Measurements from ENCODE around the gene PRSS21.

PRSS21 gene

DNA sequence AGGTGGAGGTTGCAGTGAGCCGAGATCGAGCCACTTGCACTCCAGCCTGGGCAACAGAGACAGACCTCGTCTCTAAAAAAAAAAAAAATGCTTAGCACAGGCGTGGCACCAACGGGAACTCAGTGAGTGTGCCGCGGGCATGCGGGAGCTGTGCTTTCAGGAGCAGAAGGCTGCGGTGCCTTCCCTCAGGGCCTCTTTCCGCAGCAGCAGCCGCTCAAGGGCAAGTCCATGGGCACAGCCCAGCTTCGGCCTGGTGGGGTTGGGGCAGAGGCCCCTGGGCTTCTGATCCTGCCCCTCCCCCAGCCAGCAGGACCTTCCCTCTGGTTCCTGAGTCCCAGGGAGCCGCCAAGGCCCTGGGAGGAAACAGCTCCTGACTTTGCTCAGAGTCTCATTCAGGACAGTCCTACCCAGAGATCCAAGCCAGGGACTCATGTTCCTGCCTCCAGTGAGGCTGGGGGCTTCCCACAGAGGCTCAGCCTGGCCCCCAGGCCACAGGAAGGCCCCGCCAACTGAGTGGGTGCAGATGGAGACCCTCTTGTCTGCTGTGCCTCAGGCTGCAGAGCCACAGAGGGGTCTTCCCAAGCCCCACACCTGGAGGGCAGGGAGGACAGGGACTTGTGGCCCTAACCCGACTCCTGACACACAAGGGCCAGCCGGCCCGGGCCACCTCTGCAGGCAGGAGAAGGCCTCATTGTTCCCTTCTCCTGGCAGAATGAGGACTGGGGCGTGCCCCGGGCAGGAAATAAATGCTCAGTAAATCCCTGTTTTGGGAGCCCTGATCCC lies 9.7 kb downstream of the PRSS21 start:
- no peak for DNase-seq

DNA sequence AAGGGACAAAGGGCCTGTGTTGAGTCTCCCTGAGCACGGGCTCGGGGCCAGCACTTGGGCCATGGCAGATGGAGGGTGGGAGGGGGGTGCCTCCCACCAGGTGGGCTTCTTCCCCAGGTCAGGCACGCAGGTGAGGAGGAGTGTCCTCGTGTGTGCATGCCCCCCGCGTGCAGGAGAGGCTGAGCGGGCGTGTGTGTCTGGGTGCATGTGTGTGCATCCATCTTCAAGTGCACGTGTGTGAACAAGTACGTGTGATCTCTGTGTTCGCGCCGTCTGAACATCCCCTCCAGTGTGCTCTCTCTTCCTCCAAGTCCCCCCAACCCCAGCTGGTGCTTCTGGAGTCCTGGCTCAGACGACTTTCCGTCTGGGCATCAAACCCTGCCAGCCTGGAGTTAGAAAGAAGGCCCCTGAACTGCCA lies 10.3 kb downstream of the PRSS21 start:
- no peak for DNase-seq

DNA sequence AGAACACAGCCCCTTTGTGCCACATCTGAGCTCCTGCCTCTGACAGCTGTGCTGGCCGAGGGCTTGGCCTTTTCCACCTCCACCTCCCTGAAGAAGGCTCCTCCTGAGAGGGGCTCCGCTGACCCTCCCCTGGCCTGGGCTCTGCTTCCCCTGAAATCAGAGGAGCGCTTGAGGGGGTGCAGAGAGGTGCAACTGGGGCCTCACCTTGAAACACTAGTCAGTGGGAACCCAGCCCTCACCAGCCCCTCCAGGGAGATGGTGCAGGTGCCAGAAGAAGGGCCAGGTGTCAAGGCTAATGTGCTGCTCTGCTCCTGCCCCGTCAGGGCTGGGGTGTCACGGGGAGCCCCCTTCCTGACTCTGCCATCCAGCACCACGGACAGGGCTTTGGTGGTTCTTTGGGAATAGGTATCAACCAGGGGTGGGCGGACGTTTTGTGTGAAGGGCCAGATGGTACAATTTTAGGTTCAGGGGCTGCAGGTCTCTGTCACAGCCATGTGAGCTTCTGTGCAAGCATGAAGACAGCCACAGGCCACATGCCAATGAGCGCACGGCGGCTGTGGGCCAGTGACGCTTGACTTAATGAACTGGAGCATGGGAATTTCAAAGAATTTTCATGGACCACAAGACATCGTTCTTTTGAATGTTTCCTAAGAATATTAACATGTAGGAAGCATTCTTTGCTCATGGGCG lies 10.9 kb downstream of the PRSS21 start:
- DNase-seq, result peak; percentile 1

DNA sequence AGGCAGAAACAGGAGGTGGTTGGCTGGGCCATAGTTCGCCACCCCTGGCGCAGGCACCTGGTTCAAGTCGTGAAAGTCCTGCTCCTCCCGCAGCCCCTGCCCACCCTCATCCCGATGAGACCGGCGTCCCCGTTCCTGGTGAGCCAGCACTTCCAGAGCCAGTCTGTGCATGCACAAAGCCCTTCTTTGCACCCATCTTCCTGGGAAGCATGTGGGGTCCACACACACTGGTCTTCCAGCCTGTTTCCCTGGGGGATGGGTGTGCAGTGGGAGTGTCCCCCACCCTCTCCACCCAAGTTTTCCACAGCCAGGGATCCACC lies 11.4 kb downstream of the PRSS21 start:
- DNase-seq, result peak; percentile 0

DNA sequence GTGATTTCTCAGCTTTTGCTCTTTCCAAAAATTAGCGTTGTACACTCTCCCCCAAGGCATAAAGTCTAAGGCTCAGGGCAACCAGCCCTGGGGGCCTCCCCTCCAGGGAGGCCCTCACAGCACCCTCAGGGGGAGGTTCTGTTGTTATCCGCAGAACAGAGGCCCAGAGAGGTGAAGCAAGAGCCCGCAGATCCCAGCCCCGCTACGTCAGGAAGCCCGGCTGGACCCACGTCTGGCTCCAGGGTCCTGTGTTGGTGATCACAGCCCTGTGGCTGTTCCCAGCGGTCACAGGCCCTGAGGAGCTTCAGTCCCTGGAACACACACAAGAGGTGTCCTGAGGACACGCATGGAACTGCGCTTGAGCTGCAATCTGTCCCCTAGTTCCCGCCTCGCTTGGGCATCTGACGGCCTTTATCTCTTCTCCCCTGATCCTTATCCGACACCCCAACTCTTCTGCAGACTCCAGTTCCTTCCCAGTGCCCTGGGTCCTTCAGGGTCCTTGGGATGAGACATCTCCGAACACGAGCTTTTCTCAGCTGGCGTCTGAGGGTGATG lies 11.9 kb downstream of the PRSS21 start:
- DNase-seq, result peak; percentile 0

DNA sequence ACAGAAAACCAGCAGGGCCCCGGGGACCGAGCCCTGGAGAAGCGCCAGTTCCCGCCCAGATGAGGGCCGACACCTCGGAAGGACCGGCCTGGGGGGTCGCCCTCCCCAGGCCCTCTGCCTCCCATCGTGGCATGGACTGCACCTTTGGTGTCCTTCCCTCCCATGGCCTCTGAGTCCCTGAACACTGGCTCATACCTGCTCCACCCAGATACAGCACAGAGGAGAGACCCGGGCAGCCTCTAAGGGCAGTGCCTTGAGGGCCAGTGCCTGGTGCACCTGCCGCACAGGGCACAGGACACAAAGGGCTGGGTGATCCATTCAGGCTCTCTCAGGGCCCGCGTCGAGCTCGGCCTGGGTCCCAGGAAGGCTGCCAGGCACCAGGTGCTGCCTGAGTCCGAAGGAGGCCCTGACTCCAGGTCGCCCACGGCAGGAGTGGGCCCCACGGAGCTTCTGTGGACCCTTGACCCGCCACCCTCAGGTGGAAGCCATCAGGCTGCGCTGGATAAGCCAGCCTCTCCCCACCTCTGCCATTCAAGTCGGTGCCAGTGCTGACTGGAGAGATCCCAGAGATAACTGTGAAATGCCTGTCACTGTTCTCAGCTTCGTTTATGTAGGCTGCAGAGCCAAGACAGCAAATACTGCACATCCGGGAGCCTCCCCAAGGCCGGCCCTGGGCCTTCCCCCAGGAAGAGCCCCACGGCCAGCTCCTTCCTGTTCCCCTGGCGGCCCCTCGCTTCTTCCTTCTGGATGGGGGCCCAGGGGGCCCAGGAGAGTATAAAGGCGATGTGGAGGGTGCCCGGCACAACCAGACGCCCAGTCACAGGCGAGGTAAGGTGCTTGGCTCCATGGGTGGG lies 12.7 kb downstream of the PRSS21 start, which contains the start of gene ZG16B:
Gene ZG16B, plus strand, starts transcription at position 803 of the 854 bp plus-strand sequence. CDS start 139 bp downstream, outside the sequence.
- DNase-seq, result no peak

DNA sequence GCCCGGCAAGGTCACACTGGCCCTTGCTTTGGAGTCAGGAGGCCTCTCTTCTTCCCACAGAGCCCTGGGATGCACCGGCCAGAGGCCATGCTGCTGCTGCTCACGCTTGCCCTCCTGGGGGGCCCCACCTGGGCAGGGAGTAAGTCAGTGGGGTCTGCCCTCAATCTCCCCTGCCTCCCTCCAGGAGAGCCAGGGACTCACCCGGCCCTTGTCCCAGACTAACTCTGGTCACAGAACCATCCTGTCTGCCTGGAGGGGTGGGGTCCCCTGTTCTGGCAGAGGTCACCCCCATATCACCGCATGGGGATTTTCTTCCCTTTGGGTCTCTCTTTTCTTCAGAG lies 13.3 kb downstream of the PRSS21 start:
- no peak for DNase-seq

DNA sequence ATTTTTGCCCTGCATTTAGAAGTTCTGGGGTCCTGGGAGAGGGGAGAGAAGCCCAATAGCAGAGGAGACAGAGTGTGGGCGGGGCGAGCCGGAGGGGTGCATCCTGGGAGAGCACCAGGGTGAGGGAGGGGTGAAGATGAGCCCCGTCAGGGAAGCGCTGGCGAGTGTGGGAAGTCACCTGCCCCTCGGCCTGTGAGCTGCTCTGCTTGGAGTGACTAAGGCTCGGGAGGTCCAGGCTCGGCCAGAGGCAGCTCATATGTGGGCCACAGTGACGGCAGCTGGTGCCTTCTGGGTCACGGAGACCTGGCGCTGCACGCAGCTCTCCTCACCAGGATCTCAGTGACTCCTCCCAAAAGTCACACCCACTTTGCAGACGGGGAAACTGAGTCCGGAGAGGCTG lies 14.2 kb downstream of the PRSS21 start:
- no peak for DNase-seq

DNA sequence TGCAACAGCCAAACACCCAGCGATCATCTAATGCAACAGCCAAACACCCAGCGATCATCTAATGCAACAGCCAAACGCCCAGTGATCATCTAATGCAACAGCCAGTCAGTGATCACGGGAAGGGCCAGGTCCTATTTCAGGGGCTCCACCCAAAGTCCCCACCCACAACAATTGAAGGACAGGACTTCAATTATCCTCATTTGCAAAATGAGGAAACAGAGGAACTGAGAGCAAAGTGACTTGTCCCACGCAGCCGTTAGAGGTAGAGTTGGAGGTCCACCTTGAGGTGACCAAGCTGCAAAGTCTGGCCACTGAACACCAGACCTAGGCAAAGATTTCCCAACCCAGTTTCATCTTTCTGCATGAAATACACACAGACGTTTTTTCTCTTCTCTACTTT lies 16.7 kb downstream of the PRSS21 start:
- DNase-seq, result no peak

DNA sequence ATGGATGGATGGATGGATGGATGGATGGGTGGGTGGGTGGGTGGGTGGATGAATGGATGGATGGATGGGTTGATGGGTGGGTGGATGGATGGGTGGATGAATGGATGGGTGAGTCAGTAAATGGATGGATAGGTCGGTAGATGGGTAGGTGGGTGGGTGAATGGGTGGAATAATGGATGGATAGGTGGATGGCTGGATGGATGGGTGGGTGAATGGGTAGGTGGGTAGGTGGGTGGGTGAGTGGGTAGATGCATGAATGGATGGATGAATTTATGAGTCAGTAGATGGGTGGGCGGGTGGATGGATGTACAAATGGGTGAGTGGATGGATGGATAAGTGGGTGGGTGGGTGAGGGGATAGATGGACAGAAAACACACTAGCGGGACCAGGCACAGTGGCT lies 17.9 kb downstream of the PRSS21 start:
- DNase-seq, result no peak

DNA sequence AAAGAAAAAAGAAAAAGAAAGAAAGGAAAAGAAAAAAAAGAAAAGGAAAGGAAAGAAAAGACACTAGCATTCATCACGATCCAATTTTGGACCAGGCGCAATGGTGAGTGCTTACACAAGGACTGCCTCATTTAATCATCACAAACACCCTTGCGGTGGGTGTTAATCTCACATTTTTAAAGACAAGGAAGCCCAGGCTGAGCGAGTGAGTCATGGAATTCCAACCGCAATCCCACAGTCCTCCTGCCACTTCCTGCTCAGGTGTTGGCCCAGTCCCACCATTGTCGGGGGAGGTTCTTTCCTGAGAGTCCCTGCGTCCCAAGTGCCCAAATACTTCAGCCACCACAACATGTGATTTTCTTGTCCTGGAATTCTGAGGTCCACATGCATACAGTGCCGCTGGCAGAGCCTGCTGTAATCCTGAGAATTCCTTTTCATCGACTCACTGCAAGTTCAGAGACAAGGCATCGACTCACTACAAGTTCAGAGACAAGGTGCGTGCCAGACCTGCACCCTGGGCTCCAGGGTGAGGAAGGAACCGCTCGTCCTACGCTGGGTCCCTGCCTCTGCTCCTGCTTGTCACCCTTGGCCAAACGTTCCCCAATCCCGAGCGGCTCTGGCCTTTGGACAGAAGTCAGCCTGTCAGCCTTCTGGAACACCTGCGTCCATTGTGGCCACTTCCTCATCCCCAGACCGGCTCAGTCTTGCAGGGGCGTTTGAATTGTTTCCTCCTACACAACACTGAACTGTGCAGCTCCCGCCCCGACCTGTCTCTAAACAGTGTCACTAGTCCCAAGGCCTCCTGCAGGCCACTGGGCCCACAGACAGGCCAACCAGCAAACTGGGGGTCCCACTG lies 18.8 kb downstream of the PRSS21 start:
- DNase-seq, result peak; percentile 99

DNA sequence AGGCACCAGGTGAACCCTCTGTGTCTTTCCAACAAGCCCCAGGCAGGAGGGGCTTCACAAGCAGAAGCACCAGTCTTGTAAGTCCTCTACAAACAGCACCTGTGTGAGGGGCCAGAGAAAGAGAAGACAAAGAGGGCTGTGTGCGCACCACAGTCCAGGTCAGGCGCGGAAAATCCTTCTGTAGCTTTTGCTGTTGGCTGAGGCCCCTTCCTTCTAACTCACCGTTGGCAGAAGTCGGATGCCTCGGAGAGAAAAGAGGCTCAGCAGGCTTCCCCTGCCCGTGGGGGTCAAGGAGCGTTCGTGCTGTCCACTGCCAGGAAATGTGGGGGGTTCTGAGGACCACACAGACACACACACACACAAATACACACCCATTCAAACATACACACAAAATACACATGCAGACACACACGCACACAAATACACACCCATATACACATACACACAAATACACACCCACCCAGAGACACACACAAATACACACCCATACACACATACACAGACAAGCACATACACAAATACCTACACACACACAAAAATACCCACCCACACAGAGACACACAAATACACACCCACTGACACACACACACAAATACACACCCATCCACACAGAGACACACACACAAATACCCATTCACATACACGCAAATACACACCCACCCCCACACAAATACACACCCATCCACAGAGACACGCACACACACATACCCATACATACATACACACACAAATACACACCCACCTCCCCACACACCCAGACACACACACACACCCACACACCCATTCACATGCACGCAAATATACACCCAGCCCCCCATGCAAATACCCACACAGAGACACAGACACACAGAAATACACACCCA lies 19.8 kb downstream of the PRSS21 start:
- DNase-seq, result no peak

DNA sequence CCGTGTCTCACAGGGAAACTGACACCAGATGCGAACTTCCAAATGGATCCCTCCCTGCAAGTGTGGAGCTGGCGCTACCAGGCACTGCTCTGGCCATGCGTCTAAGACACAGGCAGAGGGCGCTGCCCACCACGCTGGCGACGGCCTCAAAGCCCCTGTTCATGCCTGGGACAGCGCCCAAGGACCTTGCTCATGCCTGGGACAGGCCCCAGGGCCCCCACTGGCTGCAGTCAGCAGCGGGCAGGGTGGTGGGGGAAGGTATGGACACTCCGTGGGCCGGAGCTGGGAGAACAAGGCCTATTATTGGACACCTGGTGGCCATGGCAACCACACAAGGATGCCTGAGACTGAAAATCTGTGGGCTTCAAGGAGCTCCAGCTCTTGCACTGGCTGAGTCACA lies 21.9 kb downstream of the PRSS21 start:
- DNase-seq, result no peak

DNA sequence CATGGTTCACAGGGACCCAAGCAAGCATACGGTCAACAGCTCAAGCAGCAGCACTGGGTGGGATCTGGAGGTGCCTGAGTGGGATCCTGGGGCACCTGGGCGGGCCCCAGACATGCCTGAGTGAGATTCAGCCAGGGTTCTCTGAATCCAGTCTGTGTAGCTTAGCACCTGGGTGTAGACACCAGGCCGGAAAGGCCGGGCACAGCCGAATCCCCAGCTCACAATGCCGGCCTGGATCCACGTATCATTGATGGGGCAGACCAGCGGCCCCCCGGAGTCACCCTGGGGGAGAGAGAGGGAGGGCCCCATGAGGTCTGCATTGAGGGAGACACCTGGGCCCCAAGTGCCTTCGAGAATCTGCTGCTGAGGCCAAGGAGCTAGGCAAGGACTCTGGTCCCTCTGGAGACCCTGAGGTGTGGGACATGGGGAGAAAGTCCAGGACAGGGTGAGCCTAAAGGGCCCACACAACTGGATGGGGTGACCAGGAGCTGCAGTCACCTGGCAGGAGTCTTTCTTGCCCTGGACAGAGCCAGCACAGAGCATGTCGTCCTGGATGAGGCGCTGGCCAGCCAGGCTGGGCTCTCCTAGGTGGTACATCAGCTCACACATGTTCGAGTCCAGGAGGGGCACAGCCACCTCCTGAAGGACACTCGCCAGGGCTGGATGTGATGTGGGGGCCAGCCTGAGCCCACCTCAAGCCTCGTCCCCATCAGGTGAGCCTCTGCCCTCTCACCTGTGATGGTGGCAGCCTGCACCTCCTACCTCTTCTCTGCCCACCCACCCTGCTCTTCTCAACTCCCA lies 22.8 kb downstream of the PRSS21 start:
- no peak for DNase-seq

DNA sequence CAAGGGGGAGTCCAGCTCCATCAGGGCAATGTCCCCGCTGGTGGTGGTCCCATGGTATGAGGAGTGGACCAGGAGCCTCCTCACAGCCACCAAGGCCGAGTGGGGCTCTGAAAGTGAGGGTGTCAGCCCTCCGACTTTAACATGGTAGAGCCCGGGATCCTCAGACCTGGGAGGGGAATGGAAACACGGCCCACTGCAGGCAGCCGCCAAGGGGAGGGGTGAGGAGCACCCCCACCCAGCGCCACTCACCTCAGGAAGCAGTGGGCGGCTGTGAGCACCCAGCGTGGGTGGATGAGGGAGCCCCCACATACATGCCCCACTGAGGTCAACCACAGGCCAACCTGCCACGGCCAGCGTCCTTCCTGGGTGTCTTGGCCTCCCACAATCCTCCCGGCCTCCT lies 23.9 kb downstream of the PRSS21 start:
- no peak for DNase-seq

DNA sequence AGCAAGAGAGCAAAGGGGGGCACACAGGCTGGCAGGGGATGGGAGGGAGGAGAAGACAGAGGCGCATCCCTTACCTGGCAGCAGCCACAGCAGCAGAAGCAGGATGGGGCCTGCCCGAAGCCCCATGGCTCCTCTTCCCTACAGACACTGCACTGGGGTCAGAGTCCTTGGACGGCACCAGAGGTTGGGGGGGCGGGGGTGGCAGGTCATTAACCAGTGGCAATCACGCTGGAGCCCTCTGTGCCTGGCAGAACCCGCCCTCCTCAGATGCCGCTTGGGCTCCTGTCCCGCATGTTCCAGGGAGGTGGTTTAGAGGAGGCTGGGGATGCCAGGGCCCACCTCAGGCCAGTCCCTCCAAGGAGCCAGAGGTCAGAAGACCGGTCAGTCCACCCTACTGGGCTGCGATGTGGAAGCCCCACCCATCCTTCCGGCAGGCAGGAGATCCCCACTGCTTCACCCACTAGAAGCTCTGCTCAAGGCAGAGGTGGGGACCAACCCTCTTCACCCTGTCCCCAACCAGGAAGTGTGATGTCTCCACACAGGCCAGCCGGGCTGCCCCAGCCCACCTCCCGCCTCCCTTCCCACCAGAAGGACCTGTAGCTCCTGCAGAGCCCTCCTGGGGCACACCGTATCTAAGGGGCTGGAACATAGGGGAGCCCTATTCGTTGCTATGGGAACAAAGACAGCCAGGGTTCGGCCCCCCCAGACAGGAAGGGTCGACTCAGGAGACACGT lies 24.7 kb downstream of the PRSS21 start:
- DNase-seq, result no peak

DNA sequence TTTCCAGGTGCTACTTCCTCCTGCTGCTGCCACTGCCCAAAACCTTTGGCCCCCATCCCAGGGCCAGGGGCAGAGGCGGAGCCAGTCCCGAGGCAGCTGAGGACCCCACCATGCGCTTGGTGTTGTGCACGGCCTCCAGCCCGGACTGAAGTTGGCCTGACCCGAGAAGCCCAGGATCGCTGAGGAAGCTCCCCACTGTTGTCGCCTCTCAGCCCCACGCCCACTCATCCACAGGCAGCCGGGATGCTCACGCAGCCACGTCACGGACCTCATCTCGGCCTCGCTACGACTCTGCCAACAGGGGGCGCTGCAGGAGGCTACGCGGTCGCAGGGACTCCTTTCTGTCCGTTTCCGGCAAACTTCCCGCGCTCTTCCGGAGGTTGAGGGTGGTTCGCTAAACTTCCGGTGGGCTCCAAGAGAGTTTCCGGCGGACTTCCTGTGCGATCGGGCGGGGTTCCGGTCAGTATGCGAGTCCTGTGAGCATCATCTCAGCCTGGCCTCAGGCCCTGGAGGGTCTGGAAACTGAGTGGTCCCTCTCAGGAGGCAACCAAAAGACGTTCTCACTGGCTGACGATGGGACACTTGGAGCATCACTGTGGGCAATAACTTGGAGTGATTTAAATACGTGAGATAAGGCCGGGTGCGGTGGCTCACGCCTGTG lies 25.4 kb downstream of the PRSS21 start:
- no peak for DNase-seq

DNA sequence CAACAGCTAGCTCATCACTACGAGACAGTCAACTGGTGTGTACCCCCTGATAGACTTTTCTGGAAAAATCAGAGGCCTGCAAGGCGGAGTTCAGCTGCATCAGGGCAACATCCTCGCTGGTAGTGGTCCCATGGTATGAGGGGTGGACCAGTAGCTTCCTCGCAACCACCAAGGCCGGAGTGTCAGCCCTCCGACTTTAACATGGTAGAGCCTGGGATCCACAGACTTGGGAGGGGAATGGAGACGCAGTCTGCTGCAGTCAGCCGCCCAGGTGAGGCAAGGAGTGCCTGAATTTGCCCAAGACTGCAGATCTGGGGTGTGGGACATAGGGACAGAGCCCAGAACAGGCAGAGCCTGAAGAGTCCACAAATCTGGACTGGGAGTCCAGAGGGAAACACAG lies 26.5 kb downstream of the PRSS21 start:
- no peak for DNase-seq

DNA sequence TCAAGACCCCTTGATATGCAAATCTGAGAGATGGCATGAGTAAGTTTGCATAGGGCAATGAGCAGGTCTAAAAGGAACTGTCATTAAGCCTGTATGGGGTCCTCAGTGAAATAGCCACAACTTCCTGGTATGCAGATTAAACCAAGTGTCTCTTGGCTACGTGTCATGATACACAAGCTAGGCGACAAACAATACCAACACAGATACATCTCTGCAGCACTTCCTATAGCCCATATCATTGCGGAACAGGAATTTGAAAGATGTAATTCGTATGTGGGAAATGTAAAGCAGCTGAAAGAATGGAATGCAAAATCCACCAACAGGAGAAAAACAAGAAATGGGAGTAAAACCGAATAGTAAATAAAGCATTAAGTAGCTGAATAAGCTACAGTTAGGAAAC lies 28.1 kb downstream of the PRSS21 start:
- no peak for DNase-seq

Data from NCI-H226 (cell line).